Stomach (tissue), 9 donors: ENCODE measurements around the gene HARS2. TPM values are rescaled to one million over a fixed set of nuclear protein-coding genes. Genes with fewer than 3 reads are reported as not detected.

Source experiments
- DNase-seq, 2 donors: peaks; one replicate each; pipeline versions ENCODE4 v3.0.0 to v3.0.0-alpha.2; 2013 to 2019
- H3K27ac ChIP-seq, 5 donors: fragments of 200-600 bp in 4 of 5; sonication (generic) in 4 of 5; one replicate each; pipeline ENCODE4 v1.5.1; 2013 to 2019; ENCODE audit warnings: mild to moderate bottlenecking in 1 of 5, moderate library complexity in 1 of 5
- H3K27me3 ChIP-seq, 3 donors: fragments of 200-600 bp; sonication (generic); one replicate each; pipeline ENCODE4 v1.5.1; 2017 to 2019; ENCODE audit warnings: mixed run types in 1 of 3
- H3K36me3 ChIP-seq, 4 donors: fragments of 200-600 bp; sonication (generic); 1 replicate in 3 of 4; 2 replicates in 1 of 4; pipeline ENCODE4 v1.5.1; 2016 to 2019
- H3K4me1 ChIP-seq, 4 donors: fragments of 200-600 bp; sonication (generic); one replicate each; pipeline ENCODE4 v1.5.1; 2016 to 2019
- H3K4me3 ChIP-seq, 4 donors: fragments of 200-600 bp; sonication (generic) in 3 of 4; one replicate each; pipeline ENCODE4 v1.5.1; 2016 to 2019; ENCODE audit warnings: mild to moderate bottlenecking in 1 of 4
- H3K9me3 ChIP-seq, 4 donors: fragments of 200-600 bp; sonication (generic); one replicate each; pipeline ENCODE4 v1.5.1; 2016 to 2019
- EP300 ChIP-seq: sonication (generic); formaldehyde crosslinking; IDR thresholded peaks from one replicate; pipeline ENCODE4 v1.6.1; 2017; ENCODE audit warnings: antibody characterized with exemption
- POLR2A ChIP-seq, 4 donors: fragments of 450-650 bp; IDR thresholded peaks; one replicate each; pipeline ENCODE4 v1.6.1; 2016; ENCODE audit warnings: antibody characterized with exemption in 4 of 4, control low read depth in 2 of 4, mild to moderate bottlenecking in 1 of 4, moderate library complexity in 1 of 4
- POLR2AphosphoS5 ChIP-seq, 3 donors: sonication (generic); formaldehyde crosslinking; IDR thresholded peaks; one replicate each; pipeline ENCODE4 v1.6.1; 2016; ENCODE audit warnings: antibody characterized with exemption in 3 of 3
- WGBS, 5 donors: extraction: QIAGEN DNeasy Blood & Tissue Kit in 3 of 5; methylation state at CpG; one replicate each; pipeline versions ENCODE4 v1.1.5 to v1.1.7; 2013 to 2018; 5-methylcytosine and 5-hydroxymethylcytosine counted together
- intact Hi-C: fragments of 100-400 bp; cut with DNase I; formaldehyde crosslinking; loops from one replicate; pipeline ENCODE4 v1.15.1; 2023; ENCODE audit warnings: low total_unique reads
- polyA plus RNA-seq, 3 donors: library from polyadenylated mRNA; stranded (reverse); fragments of 200-250 nt; gene quantifications; one replicate each; pipeline ENCODE4 v1.2.3, GENCODE V29; 2013
- total RNA-seq, 5 donors: library from RNA; depleted of rRNA; stranded (reverse); fragments of >200 nt; gene quantifications; one replicate each; pipeline versions ENCODE4 v1.1.0 to v1.2.3, GENCODE V29; 2014 to 2016
- TF ChIP-seq, protein P1 (sequence below), 7 experiments: fragments of 450-650 bp in 4 of 7; fragments of 200-600 bp in 3 of 7; sonication (generic) in 3 of 7; IDR thresholded peaks; one replicate each; pipeline ENCODE4 v1.5.1; 2016 to 2019; ENCODE audit warnings: antibody characterized with exemption in 7 of 7, control low read depth in 2 of 7, mild to moderate bottlenecking in 1 of 7
- donor health status: healthy with polysubstance abuse.
- donor health status: Bipolar disorder and iron deficiency.
- donor health status: healthy.

Gene HARS2
- total and polyA plus RNA-seq, 8 donors = 13.1 to 155 (median 37.8) TPM

- intact Hi-C loops = no loop called here
- peak within 1 kb of the TSS in 3 of 4 donors; percentile 19 to 25 (median 20) for H3K4me3 ChIP-seq
- no peaks in the 10 kb centered on the region for H3K27me3 ChIP-seq
- DNase-seq = no peak
- TF ChIP-seq EP300 (no peak), POLR2AphosphoS5 (IDR thresholded peaks at IDR 0.05) (no peak), POLR2A (IDR thresholded peaks at IDR 0.05) (no peak)
- TF ChIP-seq, protein P1, sequence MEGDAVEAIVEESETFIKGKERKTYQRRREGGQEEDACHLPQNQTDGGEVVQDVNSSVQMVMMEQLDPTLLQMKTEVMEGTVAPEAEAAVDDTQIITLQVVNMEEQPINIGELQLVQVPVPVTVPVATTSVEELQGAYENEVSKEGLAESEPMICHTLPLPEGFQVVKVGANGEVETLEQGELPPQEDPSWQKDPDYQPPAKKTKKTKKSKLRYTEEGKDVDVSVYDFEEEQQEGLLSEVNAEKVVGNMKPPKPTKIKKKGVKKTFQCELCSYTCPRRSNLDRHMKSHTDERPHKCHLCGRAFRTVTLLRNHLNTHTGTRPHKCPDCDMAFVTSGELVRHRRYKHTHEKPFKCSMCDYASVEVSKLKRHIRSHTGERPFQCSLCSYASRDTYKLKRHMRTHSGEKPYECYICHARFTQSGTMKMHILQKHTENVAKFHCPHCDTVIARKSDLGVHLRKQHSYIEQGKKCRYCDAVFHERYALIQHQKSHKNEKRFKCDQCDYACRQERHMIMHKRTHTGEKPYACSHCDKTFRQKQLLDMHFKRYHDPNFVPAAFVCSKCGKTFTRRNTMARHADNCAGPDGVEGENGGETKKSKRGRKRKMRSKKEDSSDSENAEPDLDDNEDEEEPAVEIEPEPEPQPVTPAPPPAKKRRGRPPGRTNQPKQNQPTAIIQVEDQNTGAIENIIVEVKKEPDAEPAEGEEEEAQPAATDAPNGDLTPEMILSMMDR (IDR thresholded peaks at IDR 0.05) = no peak
- H3K27ac ChIP-seq = peak within 1 kb of the TSS in 1 of 5 donors; percentile 13
- peaks cover 50 to 100% (median 98%) of the 10 kb centered on the region in 4 donors for H3K36me3 ChIP-seq
- H3K4me1 ChIP-seq = peaks cover 0 to 21% (median 5%) of the 10 kb centered on the region in 4 donors
- 88 to 93% (median 91%) methylated on average over 34 to 45 of the region's 45 CpGs for WGBS, 5 donors
- no peaks in the 10 kb centered on the region for H3K9me3 ChIP-seq
Observed at GRCh38 chr5:140673187-140673976, 17.9 kb upstream of the HARS2 start, which contains the start of gene DND1. Gene DND1, minus strand, starts transcription at chr5:140673576. Its CDS starts 34 bp downstream, at chr5:140673542.

DNA sequence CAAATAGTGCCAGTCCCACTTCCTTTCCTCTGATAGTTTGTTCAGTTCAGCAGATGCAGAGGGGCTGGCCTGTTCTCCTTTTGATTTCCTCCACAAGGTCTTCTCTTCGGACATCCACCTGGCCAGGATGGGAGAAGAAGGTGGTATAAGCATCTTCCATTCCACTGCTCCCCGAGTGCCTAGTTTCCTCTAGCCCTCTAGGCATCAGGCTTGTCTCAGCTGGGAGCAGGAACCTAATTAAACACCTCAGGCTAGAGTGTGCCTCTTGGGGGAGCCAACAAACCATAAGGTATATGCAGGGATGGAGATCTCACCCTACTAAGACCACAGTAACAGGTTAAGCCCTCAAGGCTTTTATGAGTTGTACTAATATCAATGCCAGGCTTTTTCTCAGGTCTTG is 17.0 kb upstream of the HARS2 start:
- Histone ChIP-seq H3K4me3 (no peak overlapping the region), H3K4me1 (peaks cover 0 to 21% (median 5%) of the 10 kb centered on the region in 4 donors), H3K27me3 (no peaks in the 10 kb centered on the region), H3K27ac (no peak overlapping the region), H3K36me3 (peaks cover 48 to 100% (median 98%) of the 10 kb centered on the region in 4 donors), H3K9me3 (no peaks in the 10 kb centered on the region)
- WGBS, 5 donors = 79 to 91% (median 86%) methylated on average over 2 of the region's 2 CpGs
- TF ChIP-seq POLR2A (IDR thresholded peaks at IDR 0.05) = no peak
- TF ChIP-seq POLR2AphosphoS5 (IDR thresholded peaks at IDR 0.05) = no peak
- TF ChIP-seq EP300 = no peak
- TF ChIP-seq, protein P1 (IDR thresholded peaks at IDR 0.05) = no peak
- no peak for DNase-seq
- intact Hi-C loops = no loop called here

- peaks cover 46 to 100% (median 98%) of the 10 kb centered on the region in 4 donors for H3K36me3 ChIP-seq
- peaks cover 0 to 21% (median 5%) of the 10 kb centered on the region in 4 donors for H3K4me1 ChIP-seq
- no peak overlapping the region for H3K4me3 ChIP-seq
- no peaks in the 10 kb centered on the region for H3K9me3 ChIP-seq
- no peak overlapping the region for H3K27ac ChIP-seq
- TF ChIP-seq, protein P1 (IDR thresholded peaks at IDR 0.05) = no peak
- TF ChIP-seq POLR2A (IDR thresholded peaks at IDR 0.05) (no peak), EP300 (no peak), POLR2AphosphoS5 (IDR thresholded peaks at IDR 0.05) (no peak)
- no peak for DNase-seq
- 88 to 97% (median 93%) methylated on average over 4 of the region's 4 CpGs for WGBS, 5 donors
- intact Hi-C loops = no loop called here
- H3K27me3 ChIP-seq = no peaks in the 10 kb centered on the region
Observed at GRCh38 chr5:140674629-140675028, 16.6 kb upstream of the HARS2 start.

GRCh38 chr5:140677947-140678346 is 13.3 kb upstream of the HARS2 start:
- WGBS, 5 donors = 80 to 100% (median 95%) methylated on average over 3 of the region's 3 CpGs
- Histone ChIP-seq H3K4me3 (no peak overlapping the region), H3K36me3 (peaks cover 49 to 100% (median 98%) of the 10 kb centered on the region in 4 donors), H3K27me3 (no peaks in the 10 kb centered on the region), H3K9me3 (no peaks in the 10 kb centered on the region), H3K27ac (no peak overlapping the region), H3K4me1 (peaks cover 0 to under 1% (median 0%) of the 10 kb centered on the region in 4 donors)
- intact Hi-C loops = no loop called here
- DNase-seq = no peak
- TF ChIP-seq POLR2A (IDR thresholded peaks at IDR 0.05) (no peak), EP300 (no peak), POLR2AphosphoS5 (IDR thresholded peaks at IDR 0.05) (no peak)
